Measurements from ENCODE around the gene MAN1A2. TPM values are rescaled to one million over a fixed set of nuclear protein-coding genes. Genes with fewer than 3 reads are reported as not detected.

The MAN1A2 gene
- total RNA-seq: 10 to 100 TPM; 40.4 to 42.1 TPM

GRCh38 chr1:117367046-117368025 is at the start of gene MAN1A2:
Gene MAN1A2, plus strand, starts transcription at chr1:117367449. Its CDS starts 735 bp downstream, at chr1:117368184.

Other genes starting within 250 kb of the MAN1A2 start
- gene TRIM45, start 245.7 kb upstream of the MAN1A2 start, total RNA-seq: under 1 TPM; 0.67 to 0.71 TPM
- gene VTCN1, start 156.5 kb upstream of the MAN1A2 start, total RNA-seq: not detected
- gene TENT5C, start 238.6 kb downstream of the MAN1A2 start, total RNA-seq: 10 to 100 TPM; 22.2 to 24.2 TPM